ENCODE measurements around the gene BACH2.
"Not testable (repeated sequence)": the region's sequence is repeated elsewhere in the genome, so short reads cannot be mapped to it uniquely, and the experiment has no call there.

Gene BACH2

DNA sequence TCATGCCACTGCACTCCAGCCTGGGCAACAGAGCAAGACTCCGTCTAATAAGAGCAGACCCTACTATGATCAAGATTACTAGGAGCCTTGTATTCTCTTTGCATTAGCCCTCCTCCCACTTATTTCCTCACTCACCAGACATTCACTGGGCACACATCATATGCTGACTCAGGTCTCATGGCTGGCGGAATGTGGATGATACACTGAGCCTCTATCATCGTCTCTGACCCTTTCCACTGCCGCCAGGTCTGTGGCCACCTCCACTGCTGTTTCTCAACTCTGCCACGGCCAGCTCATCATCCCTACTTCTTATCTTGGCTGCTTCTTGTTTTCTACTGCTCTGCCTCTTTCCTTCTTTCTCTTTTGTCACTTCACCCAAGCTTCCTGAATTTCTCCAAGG, 161.0 kb downstream of the BACH2 start:
- H3K79me2 ChIP-seq (ENCODE audit: control insufficient read depth, low read length), result peaks cover 99% of the 10 kb centered on the region
- peaks cover 93% of the 10 kb centered on the region for H3K36me3 ChIP-seq (ENCODE audit: control insufficient read depth, low read length)
- no peak for TF ChIP-seq EZH2phosphoT487 (IDR thresholded peaks at IDR 0.05; ENCODE audit: borderline replicate concordance, low read length)
- TF ChIP-seq, protein P1, sequence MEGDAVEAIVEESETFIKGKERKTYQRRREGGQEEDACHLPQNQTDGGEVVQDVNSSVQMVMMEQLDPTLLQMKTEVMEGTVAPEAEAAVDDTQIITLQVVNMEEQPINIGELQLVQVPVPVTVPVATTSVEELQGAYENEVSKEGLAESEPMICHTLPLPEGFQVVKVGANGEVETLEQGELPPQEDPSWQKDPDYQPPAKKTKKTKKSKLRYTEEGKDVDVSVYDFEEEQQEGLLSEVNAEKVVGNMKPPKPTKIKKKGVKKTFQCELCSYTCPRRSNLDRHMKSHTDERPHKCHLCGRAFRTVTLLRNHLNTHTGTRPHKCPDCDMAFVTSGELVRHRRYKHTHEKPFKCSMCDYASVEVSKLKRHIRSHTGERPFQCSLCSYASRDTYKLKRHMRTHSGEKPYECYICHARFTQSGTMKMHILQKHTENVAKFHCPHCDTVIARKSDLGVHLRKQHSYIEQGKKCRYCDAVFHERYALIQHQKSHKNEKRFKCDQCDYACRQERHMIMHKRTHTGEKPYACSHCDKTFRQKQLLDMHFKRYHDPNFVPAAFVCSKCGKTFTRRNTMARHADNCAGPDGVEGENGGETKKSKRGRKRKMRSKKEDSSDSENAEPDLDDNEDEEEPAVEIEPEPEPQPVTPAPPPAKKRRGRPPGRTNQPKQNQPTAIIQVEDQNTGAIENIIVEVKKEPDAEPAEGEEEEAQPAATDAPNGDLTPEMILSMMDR (IDR thresholded peaks at IDR 0.05; ENCODE audit: low read depth, low read length, poor library complexity, severe bottlenecking), result no peak

DNA sequence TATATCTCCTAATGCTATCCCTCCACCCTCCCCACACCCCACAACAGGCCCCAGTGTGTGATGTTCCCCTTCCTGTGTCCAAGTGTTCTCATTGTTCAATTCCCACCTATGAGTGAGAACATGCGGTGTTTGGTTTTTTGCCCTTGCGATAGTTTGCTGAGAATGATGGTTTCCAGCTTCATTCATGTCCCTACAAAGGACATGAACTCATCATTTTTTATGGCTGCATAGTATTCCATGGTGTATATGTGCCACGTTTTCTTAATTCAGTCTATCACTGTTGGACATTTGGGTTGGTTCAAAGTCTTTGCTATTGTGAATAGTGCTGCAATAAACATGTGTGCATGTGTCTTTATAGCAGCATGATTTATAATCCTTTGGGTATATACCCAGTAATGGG, 163.0 kb downstream of the BACH2 start:
- peaks cover 98% of the 10 kb centered on the region for H3K79me2 ChIP-seq (ENCODE audit: control insufficient read depth, low read length)
- peaks cover 90% of the 10 kb centered on the region for H3K4me1 ChIP-seq (ENCODE audit: control insufficient read depth, low read length)
- not testable (repeated sequence) for H3K27me3 ChIP-seq (ENCODE audit: control insufficient read depth, low read length); H3K9me2 ChIP-seq (replicated peaks; ENCODE audit: control insufficient read depth, low read length); H3K27ac ChIP-seq (ENCODE audit: low read depth, low read length); H3K9me3 ChIP-seq (ENCODE audit: control insufficient read depth, insufficient read depth, low read length); H3K4me3 ChIP-seq (ENCODE audit: low read length); H3K4me2 ChIP-seq (ENCODE audit: low read length)
- H4K20me1 ChIP-seq (ENCODE audit: control insufficient read depth, insufficient read depth, low read depth, low read length), result peaks cover 67% of the 10 kb centered on the region
- peaks cover 82% of the 10 kb centered on the region for H3K36me3 ChIP-seq (ENCODE audit: control insufficient read depth, low read length)
- peaks cover 55% of the 10 kb centered on the region for H3F3A ChIP-seq (ENCODE audit: control insufficient read depth, insufficient read depth)

More for the DNA sequence above, 161.0 kb downstream of the BACH2 start:
- Histone ChIP-seq H3F3A (ENCODE audit: control insufficient read depth, insufficient read depth) (peaks cover 66% of the 10 kb centered on the region), H3K9me2 (replicated peaks; ENCODE audit: control insufficient read depth, low read length) (no peaks in the 10 kb centered on the region), H4K20me1 (ENCODE audit: control insufficient read depth, insufficient read depth, low read depth, low read length) (peaks cover 78% of the 10 kb centered on the region), H3K4me3 (ENCODE audit: low read length) (no peak overlapping the region), H3K4me2 (ENCODE audit: low read length) (peak overlapping the region; percentile 37), H3K9me3 (ENCODE audit: control insufficient read depth, insufficient read depth, low read length) (no peaks in the 10 kb centered on the region), H3K27me3 (ENCODE audit: control insufficient read depth, low read length) (no peaks in the 10 kb centered on the region), H3K27ac (ENCODE audit: low read depth, low read length) (peak overlapping the region; percentile 17; the same call in 1 of the 2 replicates), H3K4me1 (ENCODE audit: control insufficient read depth, low read length) (peaks cover 93% of the 10 kb centered on the region)

DNA sequence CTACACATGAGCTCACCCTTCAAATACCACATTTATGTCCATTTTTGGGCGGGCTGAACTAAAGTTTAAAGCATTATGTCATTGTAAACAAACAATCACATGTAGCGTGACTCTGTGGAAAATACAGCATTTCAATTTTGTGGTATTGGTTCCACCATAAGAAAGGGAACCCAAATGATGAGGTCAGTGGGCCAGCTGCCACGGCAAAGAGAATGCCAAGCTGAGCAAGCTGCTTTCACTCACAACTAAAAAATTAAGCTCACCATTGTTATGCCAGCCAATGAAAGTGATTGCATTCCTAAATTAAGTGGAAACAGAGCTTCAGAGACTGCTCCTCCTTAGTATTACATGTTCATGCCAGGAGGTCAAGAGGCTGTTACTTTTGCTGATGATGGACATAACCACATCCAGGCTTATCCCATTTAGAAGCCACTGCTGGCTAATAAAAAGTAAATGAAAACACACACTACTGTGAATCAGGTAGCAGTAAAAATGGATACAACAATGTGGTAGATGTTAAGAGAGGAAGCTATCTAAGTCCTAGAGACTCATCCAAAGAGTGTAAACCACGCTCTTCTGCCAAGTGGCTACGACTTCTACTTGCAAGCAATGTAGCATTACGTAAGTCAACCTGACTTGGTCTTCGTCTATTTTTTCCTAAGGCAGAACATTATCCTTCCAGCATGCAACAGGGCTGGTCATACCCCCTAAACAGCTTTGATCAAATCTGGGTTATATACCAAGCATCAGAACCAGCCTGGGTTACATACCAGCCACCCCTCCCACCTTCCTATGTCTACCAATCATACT, 164.8 kb downstream of the BACH2 start:
- no peaks in the 10 kb centered on the region for H3K27me3 ChIP-seq (ENCODE audit: control insufficient read depth, low read length)
- peaks cover 98% of the 10 kb centered on the region for H3K79me2 ChIP-seq (ENCODE audit: control insufficient read depth, low read length)
- peaks cover 89% of the 10 kb centered on the region for H3K4me1 ChIP-seq (ENCODE audit: control insufficient read depth, low read length)
- H3K27ac ChIP-seq (ENCODE audit: low read depth, low read length), result peak overlapping the region; percentile 39
- peak overlapping the region; percentile 26; the same call in 1 of the 2 replicates for H3K4me2 ChIP-seq (ENCODE audit: low read length)
- TF ChIP-seq, protein P1 (IDR thresholded peaks at IDR 0.05; ENCODE audit: low read depth, low read length, poor library complexity, severe bottlenecking), result no peak
- no peak for TF ChIP-seq EZH2phosphoT487 (IDR thresholded peaks at IDR 0.05; ENCODE audit: borderline replicate concordance, low read length)
- no peaks in the 10 kb centered on the region for H3K9me2 ChIP-seq (replicated peaks; ENCODE audit: control insufficient read depth, low read length)
- no peaks in the 10 kb centered on the region for H3K9me3 ChIP-seq (ENCODE audit: control insufficient read depth, insufficient read depth, low read length)
- H3K4me3 ChIP-seq (ENCODE audit: low read length), result peak overlapping the region; percentile 5; the same call in 1 of the 2 replicates
- H3K36me3 ChIP-seq (ENCODE audit: control insufficient read depth, low read length), result peaks cover 79% of the 10 kb centered on the region
- peaks cover 62% of the 10 kb centered on the region for H4K20me1 ChIP-seq (ENCODE audit: control insufficient read depth, insufficient read depth, low read depth, low read length)
- H3F3A ChIP-seq (ENCODE audit: control insufficient read depth, insufficient read depth), result peaks cover 59% of the 10 kb centered on the region

DNA sequence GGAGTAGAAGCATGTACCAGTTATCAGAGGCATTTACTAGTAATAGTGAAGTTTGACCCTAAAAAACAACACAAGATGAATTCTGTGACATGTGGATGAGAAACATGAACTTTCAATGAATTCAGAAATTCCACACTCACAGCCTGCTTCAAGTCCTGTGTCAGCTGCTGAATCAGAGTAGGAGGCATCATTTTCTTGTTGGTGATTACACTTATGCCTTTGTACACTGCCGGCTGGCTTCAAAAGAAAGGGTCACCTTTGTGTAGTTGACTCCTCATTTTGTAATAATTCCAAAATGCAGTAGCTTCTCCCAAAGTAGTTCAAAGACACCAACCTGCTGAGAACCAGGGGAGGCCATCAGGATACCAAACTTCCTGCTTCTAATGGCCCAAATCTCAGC, 165.5 kb downstream of the BACH2 start:
- peak overlapping the region; percentile 6; the same call in 1 of the 2 replicates for H3K27ac ChIP-seq (ENCODE audit: low read depth, low read length)
- peaks cover 79% of the 10 kb centered on the region for H3K36me3 ChIP-seq (ENCODE audit: control insufficient read depth, low read length)
- H3K79me2 ChIP-seq (ENCODE audit: control insufficient read depth, low read length), result peaks cover 98% of the 10 kb centered on the region
- H3K4me1 ChIP-seq (ENCODE audit: control insufficient read depth, low read length), result peaks cover 89% of the 10 kb centered on the region
- H3K4me3 ChIP-seq (ENCODE audit: low read length), result no peak overlapping the region
- no peaks in the 10 kb centered on the region for H3K9me3 ChIP-seq (ENCODE audit: control insufficient read depth, insufficient read depth, low read length)
- H3K9me2 ChIP-seq (replicated peaks; ENCODE audit: control insufficient read depth, low read length), result no peaks in the 10 kb centered on the region
- peak overlapping the region; percentile 26 for H3K4me2 ChIP-seq (ENCODE audit: low read length)
- no peak for TF ChIP-seq EZH2phosphoT487 (IDR thresholded peaks at IDR 0.05; ENCODE audit: borderline replicate concordance, low read length)
- TF ChIP-seq, protein P1 (IDR thresholded peaks at IDR 0.05; ENCODE audit: low read depth, low read length, poor library complexity, severe bottlenecking), result no peak
- H4K20me1 ChIP-seq (ENCODE audit: control insufficient read depth, insufficient read depth, low read depth, low read length), result peaks cover 62% of the 10 kb centered on the region
- peaks cover 59% of the 10 kb centered on the region for H3F3A ChIP-seq (ENCODE audit: control insufficient read depth, insufficient read depth)
- no peaks in the 10 kb centered on the region for H3K27me3 ChIP-seq (ENCODE audit: control insufficient read depth, low read length)

DNA sequence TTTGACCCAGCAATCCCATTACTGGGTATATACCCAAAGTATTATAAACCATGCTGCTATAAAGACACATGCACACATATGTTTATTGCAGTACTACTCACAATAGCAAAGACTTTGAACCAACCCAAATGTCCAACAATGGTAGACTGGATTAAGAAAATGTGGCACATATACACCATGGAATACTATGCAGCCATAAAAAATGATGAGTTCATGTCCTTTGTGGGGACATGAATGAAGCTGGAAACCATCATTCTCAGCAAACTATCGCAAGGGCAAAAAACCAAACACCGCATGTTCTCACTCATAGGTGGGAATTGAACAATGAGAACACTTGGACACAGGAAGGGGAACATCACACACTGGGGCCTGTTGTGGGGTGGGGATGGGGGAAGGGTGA, 168.0 kb downstream of the BACH2 start:
- H3K9me3 ChIP-seq (ENCODE audit: control insufficient read depth, insufficient read depth, low read length); H3K4me3 ChIP-seq (ENCODE audit: low read length); H3K4me2 ChIP-seq (ENCODE audit: low read length); H3K27me3 ChIP-seq (ENCODE audit: control insufficient read depth, low read length); H3K9me2 ChIP-seq (replicated peaks; ENCODE audit: control insufficient read depth, low read length); H3K27ac ChIP-seq (ENCODE audit: low read depth, low read length): not testable (repeated sequence)
- peaks cover 82% of the 10 kb centered on the region for H3K36me3 ChIP-seq (ENCODE audit: control insufficient read depth, low read length)
- peaks cover 93% of the 10 kb centered on the region for H3K4me1 ChIP-seq (ENCODE audit: control insufficient read depth, low read length)
- H4K20me1 ChIP-seq (ENCODE audit: control insufficient read depth, insufficient read depth, low read depth, low read length), result peaks cover 63% of the 10 kb centered on the region
- H3F3A ChIP-seq (ENCODE audit: control insufficient read depth, insufficient read depth), result peaks cover 56% of the 10 kb centered on the region
- peaks cover 98% of the 10 kb centered on the region for H3K79me2 ChIP-seq (ENCODE audit: control insufficient read depth, low read length)
